Lower leg skin (tissue), 4 donors: ENCODE measurements around the gene KCNS1. TPM values are rescaled to one million over a fixed set of nuclear protein-coding genes. Genes with fewer than 3 reads are reported as not detected.

Experiments used
- DNase-seq, 2 donors: peaks; one replicate each; pipeline ENCODE4 v3.0.0-alpha.2; 2019; ENCODE audit warnings: low spot score in 2 of 2
- H3K4me3 ChIP-seq: fragments of 200-600 bp; sonication (generic); 2 replicates; pipeline ENCODE4 v1.5.1; 2017; ENCODE audit warnings: mild to moderate bottlenecking, low read depth; ENCODE audit not compliant: poor library complexity, severe bottlenecking
- CTCF ChIP-seq, 3 donors: fragments of 450-650 bp; IDR thresholded peaks; one replicate each; pipeline ENCODE4 v1.5.1; 2016; ENCODE audit warnings: antibody characterized with exemption in 3 of 3, mild to moderate bottlenecking in 3 of 3, moderate library complexity in 2 of 3
- POLR2A ChIP-seq, 2 donors: fragments of 450-650 bp; IDR thresholded peaks; one replicate each; pipeline ENCODE4 v1.6.1; 2016 to 2017; ENCODE audit warnings: antibody characterized with exemption in 2 of 2, mild to moderate bottlenecking in 1 of 2, moderate library complexity in 1 of 2
- WGBS, 2 donors: methylation state at CpG; one replicate each; pipeline ENCODE4 v1.1.5; 2018; 5-methylcytosine and 5-hydroxymethylcytosine counted together
- intact Hi-C: fragments of 100-400 bp; cut with DNase I; formaldehyde crosslinking; loops from one replicate; pipeline ENCODE4 v1.15.0; 2023; ENCODE audit warnings: low total_unique reads
- total RNA-seq, 4 donors: library from RNA; depleted of rRNA; stranded (reverse); fragments of >200 nt; gene quantifications; one replicate each; pipeline ENCODE4 v1.1.0, GENCODE V29; 2016

KCNS1 gene
- total RNA-seq, 4 donors from 2014 or later: 0.84 to 2.3 (median 1.3) TPM

DNA sequence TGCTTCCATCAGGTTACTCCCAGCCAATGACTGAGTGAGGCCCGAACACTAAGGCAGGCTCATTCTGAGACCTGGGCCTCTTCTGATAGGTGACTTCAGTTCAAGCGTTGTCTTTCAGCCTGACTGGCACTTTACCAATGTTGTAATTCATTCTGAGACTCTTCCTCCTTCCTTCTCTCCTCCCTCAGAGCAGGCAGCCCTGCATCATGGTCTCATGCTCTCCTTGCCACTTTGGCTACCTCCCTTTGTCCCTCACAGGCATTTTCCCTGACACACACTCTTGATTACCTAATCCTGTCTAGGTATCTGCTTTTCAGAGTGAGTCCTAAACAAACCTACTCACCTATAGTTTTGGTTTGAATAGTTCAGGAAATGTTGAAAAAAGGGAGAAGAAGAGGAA, 36.0 kb upstream of the KCNS1 start:
- DNase-seq: no peak
- intact Hi-C loops: no loop called here
- WGBS, 2 donors: 58 to 72% methylated on average over 2 of the region's 2 CpGs
- TF ChIP-seq POLR2A (IDR thresholded peaks at IDR 0.05) (no peak), CTCF (IDR thresholded peaks at IDR 0.05) (no peak)
- H3K4me3 ChIP-seq: no peak overlapping the region

GRCh38 chr20:45128099-45128498, 27.2 kb upstream of the KCNS1 start:
- no peak for DNase-seq

DNA sequence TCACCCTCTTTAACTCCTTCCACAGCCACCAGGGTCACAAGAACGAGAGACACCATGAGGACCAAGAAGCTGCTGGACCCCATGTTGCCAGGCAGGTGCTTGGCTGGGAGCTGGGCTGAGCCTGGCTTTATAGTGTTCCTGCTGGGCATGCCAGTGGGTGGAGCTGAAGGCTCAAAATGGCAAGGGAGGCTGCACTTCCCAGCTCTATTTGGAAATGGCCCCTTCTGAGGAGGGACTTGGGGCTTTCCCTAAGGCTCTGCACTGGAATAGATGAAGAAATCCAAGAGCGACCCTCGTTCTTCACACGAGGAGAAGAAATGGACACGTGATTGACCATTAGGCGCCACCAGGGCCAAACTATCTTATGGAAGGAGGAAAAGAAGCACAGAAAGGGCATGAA, 23.4 kb upstream of the KCNS1 start, which contains the start of gene WFDC12:
WFDC12 (minus strand) TSS at position 101 of the 400 bp plus-strand sequence; CDS start at position 83, 18 bp downstream.
- H3K4me3 ChIP-seq: no peak within 1 kb of the TSS
- intact Hi-C loops: no loop called here
- WGBS, 2 donors: 81 to 90% methylated on average over 6 of the region's 6 CpGs
- no peak for TF ChIP-seq POLR2A (IDR thresholded peaks at IDR 0.05)
- TF ChIP-seq CTCF (IDR thresholded peaks at IDR 0.05): no peak
- DNase-seq: no peak

More at GRCh38 chr20:45128099-45128498, 27.2 kb upstream of the KCNS1 start:
- intact Hi-C loops: no loop called here
- no peak overlapping the region for H3K4me3 ChIP-seq
- TF ChIP-seq CTCF (IDR thresholded peaks at IDR 0.05) (no peak), POLR2A (IDR thresholded peaks at IDR 0.05) (no peak)
- 49 to 55% methylated on average over 2 of the region's 2 CpGs for WGBS, 2 donors

DNA sequence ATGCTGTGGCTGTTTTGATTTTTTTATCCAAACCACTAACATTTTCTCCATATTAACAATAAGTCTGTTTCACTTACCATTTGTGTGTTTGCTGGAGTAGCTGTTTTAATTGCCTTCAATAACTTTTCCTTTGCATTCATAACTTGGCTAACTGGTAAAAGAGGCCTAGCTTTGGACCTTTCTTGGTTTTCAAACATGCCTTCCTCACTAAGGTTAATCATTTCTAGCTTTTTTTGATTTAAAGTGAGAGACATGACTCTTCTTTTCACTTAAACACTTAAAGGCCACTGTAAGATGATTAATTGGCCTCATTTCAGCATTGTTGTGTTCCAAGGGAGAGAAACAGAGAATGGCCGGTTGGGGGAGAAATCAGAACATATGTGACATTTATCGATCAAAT, 20.5 kb upstream of the KCNS1 start:
- 85 to 88% methylated on average over 2 of the region's 2 CpGs for WGBS, 2 donors
- no peak for DNase-seq
- no peak overlapping the region for H3K4me3 ChIP-seq
- TF ChIP-seq CTCF (IDR thresholded peaks at IDR 0.05) (no peak), POLR2A (IDR thresholded peaks at IDR 0.05) (no peak)
- intact Hi-C loops: no loop called here

- intact Hi-C loops: no loop called here
- no peak for DNase-seq
- TF ChIP-seq CTCF (IDR thresholded peaks at IDR 0.05): no peak
- no peak for TF ChIP-seq POLR2A (IDR thresholded peaks at IDR 0.05)
- H3K4me3 ChIP-seq: no peak overlapping the region
- 81 to 93% methylated on average over 2 of the region's 2 CpGs for WGBS, 2 donors
Observed at GRCh38 chr20:45119556-45120266, 18.8 kb upstream of the KCNS1 start.

DNA sequence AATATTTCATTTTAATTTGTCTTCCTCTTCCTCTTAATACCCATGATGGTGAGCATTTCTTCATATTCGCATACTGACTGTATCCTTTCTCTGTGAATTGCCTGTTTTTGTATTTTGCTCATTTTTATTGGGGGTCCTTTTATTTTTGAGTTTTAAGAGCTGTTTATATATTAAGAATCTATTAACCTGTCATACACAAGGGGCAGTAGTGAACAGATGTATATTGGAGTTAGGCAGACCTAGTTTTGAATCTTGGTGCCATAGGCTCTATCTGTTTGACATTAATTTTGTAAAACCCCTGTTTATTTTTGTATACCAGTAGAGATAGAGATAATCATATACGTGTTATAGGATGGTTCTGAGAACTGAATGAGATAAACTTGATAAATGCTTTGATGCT, 17.1 kb upstream of the KCNS1 start:
- WGBS, 2 donors: 71 to 80% methylated on average over 2 of the region's 2 CpGs
- no peak overlapping the region for H3K4me3 ChIP-seq
- intact Hi-C loops: no loop called here
- no peak for DNase-seq
- TF ChIP-seq POLR2A (IDR thresholded peaks at IDR 0.05) (no peak), CTCF (IDR thresholded peaks at IDR 0.05) (no peak)
